KOPT-K1 (cell line): ENCODE results near the gene TENM3.
"Not testable (repeated sequence)": the region's sequence is repeated elsewhere in the genome, so short reads cannot be mapped to it uniquely, and the experiment has no call there.

Experiments used
- H3K27ac ChIP-seq: fragments of 200-600 bp; sonication (generic); 2 replicates; pipeline ENCODE4 v1.5.1; 2016; ENCODE audit warnings: antibody characterized with exemption, mild to moderate bottlenecking, low read depth, low read length; ENCODE audit not compliant: poor library complexity, severe bottlenecking
- H3K36me3 ChIP-seq: fragments of 200-600 bp; sonication (generic); 2 replicates; pipeline ENCODE4 v1.5.1; 2017; ENCODE audit warnings: antibody characterized with exemption, mild to moderate bottlenecking, low read length, moderate library complexity; ENCODE audit not compliant: insufficient read depth
- H3K9me3 ChIP-seq: fragments of 200-600 bp; sonication (generic); 2 replicates; pipeline ENCODE4 v1.5.1; 2017; ENCODE audit warnings: antibody characterized with exemption, low read length, mild to moderate bottlenecking; ENCODE audit not compliant: insufficient read depth, poor library complexity, severe bottlenecking

The TENM3 gene

GRCh38 chr4:182243204-182243603, at the start of gene TENM3:
Gene TENM3, plus strand, starts transcription at chr4:182243402. Its CDS starts 80,619 bp downstream, at chr4:182324021.
- not testable (repeated sequence) for H3K9me3 ChIP-seq, H3K27ac ChIP-seq, H3K36me3 ChIP-seq

- H3K27ac ChIP-seq, result no peak overlapping the region
These were observed 48.9 kb upstream of the TENM3 start for GRCh38 chr4:182194091-182194824.

GRCh38 chr4:182197611-182198010, 45.6 kb upstream of the TENM3 start:
- Histone ChIP-seq H3K36me3 (no peaks in the 10 kb centered on the region), H3K27ac (no peak overlapping the region), H3K9me3 (no peaks in the 10 kb centered on the region)

More at GRCh38 chr4:182194091-182194824, 48.9 kb upstream of the TENM3 start:
- Histone ChIP-seq H3K9me3 (no peaks in the 10 kb centered on the region), H3K36me3 (no peaks in the 10 kb centered on the region)

- no peaks in the 10 kb centered on the region for H3K36me3 ChIP-seq
- H3K27ac ChIP-seq, result no peak overlapping the region
- H3K9me3 ChIP-seq, result no peaks in the 10 kb centered on the region
These were observed 41.3 kb upstream of the TENM3 start for GRCh38 chr4:182201871-182202270.

- no peaks in the 10 kb centered on the region for H3K9me3 ChIP-seq
These were observed 40.6 kb upstream of the TENM3 start for GRCh38 chr4:182202650-182203049.

GRCh38 chr4:182203872-182204411, 39.3 kb upstream of the TENM3 start:
- Histone ChIP-seq H3K27ac (no peak overlapping the region), H3K9me3 (no peaks in the 10 kb centered on the region)

More at GRCh38 chr4:182202650-182203049, 40.6 kb upstream of the TENM3 start:
- no peak overlapping the region for H3K27ac ChIP-seq
- no peaks in the 10 kb centered on the region for H3K36me3 ChIP-seq

GRCh38 chr4:182205306-182205705, 37.9 kb upstream of the TENM3 start:
- no peak overlapping the region for H3K27ac ChIP-seq
- H3K36me3 ChIP-seq, result no peaks in the 10 kb centered on the region

More at GRCh38 chr4:182203872-182204411, 39.3 kb upstream of the TENM3 start:
- no peaks in the 10 kb centered on the region for H3K36me3 ChIP-seq

GRCh38 chr4:182206266-182206665, 36.9 kb upstream of the TENM3 start:
- no peaks in the 10 kb centered on the region for H3K9me3 ChIP-seq
- no peak overlapping the region for H3K27ac ChIP-seq
- H3K36me3 ChIP-seq, result no peaks in the 10 kb centered on the region

More at GRCh38 chr4:182205306-182205705, 37.9 kb upstream of the TENM3 start:
- H3K9me3 ChIP-seq, result no peaks in the 10 kb centered on the region

- H3K27ac ChIP-seq, result no peak overlapping the region
- H3K36me3 ChIP-seq, result no peaks in the 10 kb centered on the region
- H3K9me3 ChIP-seq, result no peaks in the 10 kb centered on the region
These were observed 36.3 kb upstream of the TENM3 start for GRCh38 chr4:182206916-182207315.

GRCh38 chr4:182207830-182208396, 35.3 kb upstream of the TENM3 start:
- no peaks in the 10 kb centered on the region for H3K9me3 ChIP-seq
- no peak overlapping the region for H3K27ac ChIP-seq
- H3K36me3 ChIP-seq, result no peaks in the 10 kb centered on the region

GRCh38 chr4:182208526-182209050, 34.6 kb upstream of the TENM3 start:
- Histone ChIP-seq H3K9me3 (no peaks in the 10 kb centered on the region), H3K36me3 (no peaks in the 10 kb centered on the region), H3K27ac (no peak overlapping the region)

- Histone ChIP-seq H3K9me3 (no peaks in the 10 kb centered on the region), H3K36me3 (no peaks in the 10 kb centered on the region), H3K27ac (no peak overlapping the region)
These were observed 30.9 kb upstream of the TENM3 start for GRCh38 chr4:182212211-182212761.

- H3K27ac ChIP-seq, result no peak overlapping the region
- H3K9me3 ChIP-seq, result no peaks in the 10 kb centered on the region
- no peaks in the 10 kb centered on the region for H3K36me3 ChIP-seq
These were observed 30.2 kb upstream of the TENM3 start for GRCh38 chr4:182213004-182213403.

GRCh38 chr4:182215148-182215547, 28.1 kb upstream of the TENM3 start:
- Histone ChIP-seq H3K9me3 (no peaks in the 10 kb centered on the region), H3K27ac (no peak overlapping the region), H3K36me3 (no peaks in the 10 kb centered on the region)

GRCh38 chr4:182216005-182216404, 27.2 kb upstream of the TENM3 start:
- no peak overlapping the region for H3K27ac ChIP-seq

More at GRCh38 chr4:182216005-182216404, 27.2 kb upstream of the TENM3 start:
- Histone ChIP-seq H3K9me3 (no peaks in the 10 kb centered on the region), H3K36me3 (no peaks in the 10 kb centered on the region)
